Stimulated activated naive CD4-positive, alpha-beta T cell (primary cell): ENCODE results near the gene MBLAC1.

Experiments
- DNase-seq, 6 experiments: peaks; one replicate each; lab custom pipeline; 2025; lab: John Stamatoyannopoulos, UW

Gene MBLAC1

DNA sequence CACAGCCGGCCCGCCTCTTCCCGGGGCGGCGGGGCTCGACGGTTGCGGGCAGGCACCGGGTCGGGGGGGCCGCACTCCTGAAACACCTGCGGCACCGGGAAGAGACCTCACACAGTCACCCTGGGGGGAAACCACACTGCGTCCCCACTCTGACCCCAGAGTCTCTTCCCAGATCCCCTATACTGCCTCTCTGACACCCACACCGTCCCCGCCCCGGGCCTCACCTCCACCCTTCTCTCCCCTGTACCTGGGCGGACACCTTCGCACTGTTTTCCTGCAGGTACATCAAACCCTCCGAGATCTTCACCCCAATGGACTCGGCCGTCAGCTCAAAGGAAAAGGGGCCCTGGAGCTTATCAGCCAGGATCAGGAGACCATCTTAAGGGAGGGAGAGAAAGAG lies 45.1 kb downstream of the MBLAC1 start:
- DNase-seq, result peak in 1 of 6 experiments; percentile 36

GRCh38 chr7:100173806-100174495 lies 47.2 kb downstream of the MBLAC1 start:
- no peak for DNase-seq

GRCh38 chr7:100174582-100174981 lies 47.8 kb downstream of the MBLAC1 start:
- no peak for DNase-seq

GRCh38 chr7:100175296-100175935 lies 48.6 kb downstream of the MBLAC1 start:
- DNase-seq, result no peak

- DNase-seq, result no peak
Observed at GRCh38 chr7:100176096-100177044, 49.6 kb downstream of the MBLAC1 start.

DNA sequence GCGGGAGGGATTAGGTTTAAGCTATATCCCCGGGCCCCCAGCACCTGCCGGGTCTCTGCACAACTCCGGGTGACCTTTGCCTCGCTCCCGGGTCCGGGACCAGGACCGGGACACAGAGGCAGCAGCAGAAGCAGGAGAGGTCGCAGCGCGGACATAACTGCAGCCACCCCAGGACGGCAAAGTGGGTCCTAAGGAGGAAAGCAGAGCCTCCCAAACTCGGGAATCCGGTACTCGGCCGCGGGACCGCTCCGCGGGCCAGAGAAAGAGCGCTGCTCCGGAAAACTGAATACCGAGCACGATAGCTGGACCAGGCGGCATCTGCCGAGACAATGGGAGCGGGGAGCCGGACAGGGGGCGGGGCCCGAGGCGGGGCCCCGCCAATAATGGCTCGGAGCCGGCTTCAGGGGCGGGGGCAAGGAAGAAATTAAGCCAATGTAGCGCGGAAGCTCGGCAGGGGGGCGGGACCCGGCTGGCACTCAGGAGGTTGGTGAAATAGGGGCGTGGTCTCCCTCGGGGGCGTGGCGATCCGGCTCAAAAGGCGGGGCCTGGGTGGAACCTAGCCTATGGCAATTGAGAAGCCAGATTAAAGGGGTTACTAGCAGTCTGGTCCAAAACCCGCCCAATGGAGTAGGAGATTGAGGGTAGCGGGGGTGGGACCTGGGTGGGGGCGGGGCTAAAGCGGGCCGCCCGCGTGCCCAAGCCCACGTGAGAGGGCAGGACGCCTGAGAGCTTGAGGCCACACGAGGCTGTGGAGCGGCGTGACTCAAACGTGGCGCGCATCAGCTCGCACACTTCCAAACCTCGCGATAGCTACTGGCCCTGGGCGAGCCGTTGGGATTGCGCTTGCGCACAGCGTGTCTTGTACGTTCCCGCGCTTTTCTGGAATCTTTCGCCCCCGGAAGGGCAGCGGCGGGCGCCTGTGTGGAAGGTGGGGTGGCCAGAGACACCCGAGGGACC lies 50.6 kb downstream of the MBLAC1 start, which contains the start of the genes GPC2 and STAG3:
Gene GPC2 (minus strand): TSS at position 337 of the 957 bp plus-strand sequence. CDS start 182 bp downstream, at position 155.
Gene STAG3 (plus strand): TSS at position 874 of the 957 bp plus-strand sequence. CDS start 2,639 bp downstream, outside the sequence.
- DNase-seq, result peak; percentile 95 to 98 (median 98)
